ENCODE results near the gene DDRGK1. TPM values are rescaled to one million over a fixed set of nuclear protein-coding genes. Genes with fewer than 3 reads are reported as not detected.

The DDRGK1 gene
- total and polyA plus RNA-seq, 2 of the 8 experiments (the other 6 are each of a cell fraction or from before 2014, with no cell fraction given): 29.4 to 42.0 TPM

DNA sequence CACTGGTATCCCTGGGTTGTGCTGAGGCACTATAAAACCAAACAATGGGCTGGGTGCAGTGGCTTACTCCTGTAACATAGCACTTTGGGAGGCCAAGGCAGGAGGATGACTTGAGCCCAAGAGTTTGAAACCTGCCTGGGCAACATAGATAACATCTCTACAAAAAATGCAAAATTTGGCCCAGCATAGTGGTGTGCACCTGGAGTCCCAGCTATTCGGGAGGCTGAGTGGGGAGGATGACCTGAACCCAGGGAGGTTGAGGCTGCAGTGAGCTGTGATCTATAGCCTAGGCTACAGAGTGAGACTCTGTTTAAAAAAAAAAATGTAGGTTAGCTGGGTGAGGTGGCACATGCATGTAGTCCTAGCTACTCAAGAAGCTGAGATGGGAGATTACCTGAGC is 42.2 kb upstream of the DDRGK1 start (continued):
- no peak for TF ChIP-seq CHD1 (IDR thresholded peaks at IDR 0.05; ENCODE audit: low read depth, low read length)
- no peak for TF ChIP-seq SIRT6 (IDR thresholded peaks at IDR 0.05; ENCODE audit: low read length)
